Uterus (tissue), 2 donors: ENCODE data around the gene NDUFA8.

Experiments used
- CTCF ChIP-seq, 4 experiments: fragments of 200-600 bp in 2 of 4; fragments of 450-650 bp in 2 of 4; sonication (generic) in 2 of 4; IDR thresholded peaks; one replicate each; pipeline ENCODE4 v1.5.1; 2016 to 2019; ENCODE audit warnings: antibody characterized with exemption in 4 of 4, mild to moderate bottlenecking in 2 of 4, moderate library complexity in 1 of 4
- POLR2A ChIP-seq, 2 donors: fragments of 450-650 bp; IDR thresholded peaks; one replicate each; pipeline ENCODE4 v1.6.1; 2016; ENCODE audit warnings: antibody characterized with exemption in 2 of 2, mild to moderate bottlenecking in 1 of 2, moderate library complexity in 1 of 2

GRCh38 chr9:122179054-122179689 is 19.6 kb upstream of the NDUFA8 start:
- TF ChIP-seq CTCF (IDR thresholded peaks at IDR 0.05) (no peak), POLR2A (IDR thresholded peaks at IDR 0.05) (no peak)
